Mesenchymal stem cell (in vitro differentiated cells and primary cell): ENCODE data around the gene SETD1A.
"Not testable (repeated sequence)": the region's sequence is repeated elsewhere in the genome, so short reads cannot be mapped to it uniquely, and the experiment has no call there.

ENCODE experiments used
- DNase-seq: peaks from one replicate; pipeline ENCODE4 v3.0.0-alpha.2; 2013
- H2AFZ ChIP-seq: one replicate; pipeline ENCODE4 v1.6.1; 2013; ENCODE audit warnings: low read depth, mild to moderate bottlenecking, control low read depth, inconsistent platforms, low read length, moderate library complexity
- H2AK5ac ChIP-seq: 2 replicates; pipeline ENCODE4 v1.6.1; 2013; ENCODE audit warnings: low read length, moderate library complexity, mild to moderate bottlenecking, inconsistent platforms; ENCODE audit not compliant: severe bottlenecking
- H2BK120ac ChIP-seq: one replicate; pipeline ENCODE4 v1.6.1; 2013; ENCODE audit warnings: low read depth, mild to moderate bottlenecking, inconsistent platforms, low read length, moderate library complexity
- H2BK12ac ChIP-seq, 2 experiments: one replicate each; pipeline ENCODE4 v1.6.1; 2013; ENCODE audit warnings: inconsistent platforms in 2 of 2, low read length in 2 of 2, mild to moderate bottlenecking in 2 of 2, moderate library complexity in 2 of 2, control low read depth in 1 of 2
- H2BK15ac ChIP-seq: one replicate; pipeline ENCODE4 v1.6.1; 2013; ENCODE audit warnings: mild to moderate bottlenecking, low read depth, inconsistent platforms; ENCODE audit not compliant: poor library complexity, severe bottlenecking
- H2BK5ac ChIP-seq: 2 replicates; pipeline ENCODE4 v1.6.1; 2013; ENCODE audit warnings: low read depth, mild to moderate bottlenecking, low read length, control low read depth, inconsistent platforms; ENCODE audit not compliant: poor library complexity, severe bottlenecking
- H3K14ac ChIP-seq, 2 experiments: one replicate each; pipeline ENCODE4 v1.6.1; 2013; ENCODE audit warnings: inconsistent platforms in 2 of 2, low read length in 2 of 2, control low read depth in 1 of 2, mild to moderate bottlenecking in 1 of 2, moderate library complexity in 1 of 2
- H3K18ac ChIP-seq, 2 experiments: one replicate each; pipeline ENCODE4 v1.6.1; 2013; ENCODE audit warnings: inconsistent platforms in 2 of 2, low read length in 2 of 2, control low read depth in 1 of 2, low read depth in 1 of 2, mild to moderate bottlenecking in 1 of 2
- H3K23ac ChIP-seq, 2 experiments: one replicate each; pipeline ENCODE4 v1.6.1; 2013; ENCODE audit warnings: inconsistent platforms in 2 of 2, low read length in 2 of 2, mild to moderate bottlenecking in 2 of 2, moderate library complexity in 2 of 2, control low read depth in 1 of 2
- H3K27ac ChIP-seq: 2 replicates; pipeline ENCODE4 v1.5.1; 2013; ENCODE audit warnings: mild to moderate bottlenecking, moderate library complexity, low read length, control low read depth, inconsistent platforms; ENCODE audit not compliant: poor library complexity, severe bottlenecking
- H3K27me3 ChIP-seq, 2 experiments: 2 replicates each; pipeline versions ENCODE4 v1.6.1 to v1.7.0; 2013; ENCODE audit warnings: low read length in 2 of 2, mild to moderate bottlenecking in 2 of 2, moderate library complexity in 2 of 2, control low read depth in 1 of 2, inconsistent platforms in 1 of 2; ENCODE audit not compliant: control insufficient read depth in 1 of 2, insufficient read depth in 1 of 2
- H3K36me3 ChIP-seq, 2 experiments: 2 replicates each; pipeline versions ENCODE4 v1.6.1 to v1.7.0; 2013; ENCODE audit warnings: low read length in 2 of 2, control low read depth in 1 of 2, inconsistent platforms in 1 of 2, low read depth in 1 of 2, mild to moderate bottlenecking in 1 of 2; ENCODE audit not compliant: insufficient read depth in 2 of 2, control insufficient read depth in 1 of 2
- H3K4ac ChIP-seq, 2 experiments: one replicate each; pipeline ENCODE4 v1.6.1; 2013; ENCODE audit warnings: inconsistent platforms in 2 of 2, low read length in 2 of 2, mild to moderate bottlenecking in 2 of 2, moderate library complexity in 2 of 2, control low read depth in 1 of 2, low read depth in 1 of 2
- H3K4me1 ChIP-seq: 2 replicates; pipeline ENCODE4 v1.6.1; 2013; ENCODE audit warnings: low read depth, low read length, control low read depth; ENCODE audit not compliant: control insufficient read depth, insufficient read depth
- H3K4me2 ChIP-seq: 2 replicates; pipeline ENCODE4 v1.6.1; 2013; ENCODE audit warnings: low read length, mild to moderate bottlenecking, inconsistent platforms; ENCODE audit not compliant: poor library complexity, severe bottlenecking
- H3K4me3 ChIP-seq, 2 experiments: 2 replicates each; pipeline versions ENCODE4 v1.5.1 to v1.7.0; 2013; ENCODE audit warnings: low read length in 2 of 2, mild to moderate bottlenecking in 2 of 2, control low read depth in 1 of 2, low read depth in 1 of 2; ENCODE audit not compliant: insufficient read depth in 1 of 2
- H3K79me1 ChIP-seq: replicated peaks from 2 replicates; pipeline ENCODE4 v1.6.1; 2013; ENCODE audit warnings: mild to moderate bottlenecking, control low read depth, low read length, inconsistent platforms; ENCODE audit not compliant: poor library complexity, severe bottlenecking
- H3K9ac ChIP-seq: 2 replicates; pipeline ENCODE4 v1.7.0; 2013; ENCODE audit warnings: mild to moderate bottlenecking, low read length, moderate library complexity
- H3K9me3 ChIP-seq: 2 replicates; pipeline ENCODE4 v1.7.0; 2013; ENCODE audit warnings: mild to moderate bottlenecking, low read length; ENCODE audit not compliant: control insufficient read depth
- H4K8ac ChIP-seq: one replicate; pipeline ENCODE4 v1.6.1; 2013; ENCODE audit warnings: inconsistent platforms, mild to moderate bottlenecking, low read length, moderate library complexity
- H4K91ac ChIP-seq: one replicate; pipeline ENCODE4 v1.6.1; 2013; ENCODE audit warnings: mild to moderate bottlenecking, low read length, inconsistent platforms
- WGBS: methylation state at CpG from one replicate; pipeline ENCODE4 v1.1.7; 2013; ENCODE audit warnings: mixed read lengths; 5-methylcytosine and 5-hydroxymethylcytosine counted together

SETD1A gene

DNA sequence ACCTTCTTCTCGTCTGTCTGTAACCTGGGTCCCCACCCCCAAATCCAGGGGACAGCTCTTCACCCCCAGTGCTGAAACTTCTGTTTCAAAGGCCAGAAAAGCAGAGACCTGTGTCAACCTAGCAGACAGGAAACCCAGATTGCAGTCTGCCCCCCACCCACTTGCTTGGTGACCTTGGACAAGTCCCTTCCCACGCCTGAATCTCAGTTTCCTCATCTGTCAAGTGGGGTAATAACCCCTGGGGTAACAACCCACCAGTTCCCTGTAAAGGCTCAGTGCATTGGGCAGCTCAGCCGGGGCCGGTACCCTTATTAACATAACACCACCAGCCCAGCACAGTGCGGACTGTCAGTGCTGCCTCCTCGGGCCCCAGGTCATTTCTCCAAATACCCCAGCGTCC lies 51.6 kb downstream of the SETD1A start:
- Histone ChIP-seq H3K18ac (no peak overlapping the region), H3K4ac (no peak overlapping the region), H3K79me1 (peaks cover 7% of the 10 kb centered on the region), H3K9me3 (no peaks in the 10 kb centered on the region), H3K36me3 (no peaks in the 10 kb centered on the region), H4K91ac (no peak overlapping the region), H2AFZ (no peak overlapping the region), H2AK5ac (peak overlapping the region; percentile 58), H3K23ac (no peak overlapping the region), H2BK12ac (no peak overlapping the region), H2BK15ac (peak overlapping the region; percentile 68), H3K14ac (no peak overlapping the region), H3K4me1 (peaks cover 34% of the 10 kb centered on the region), H3K27ac (no peak overlapping the region), H4K8ac (no peak overlapping the region), H3K4me2 (peak overlapping the region; percentile 28), H3K4me3 (peak overlapping the region in 1 of 2 experiments; percentile 78), H2BK120ac (no peak overlapping the region), H3K9ac (peak overlapping the region; percentile 72), H2BK5ac (no peak overlapping the region), H3K27me3 (peaks cover 5 to 17% of the 10 kb centered on the region in 2 experiments)
- WGBS, result 84% methylated on average over 7 of the region's 7 CpGs
- no peak for DNase-seq

DNA sequence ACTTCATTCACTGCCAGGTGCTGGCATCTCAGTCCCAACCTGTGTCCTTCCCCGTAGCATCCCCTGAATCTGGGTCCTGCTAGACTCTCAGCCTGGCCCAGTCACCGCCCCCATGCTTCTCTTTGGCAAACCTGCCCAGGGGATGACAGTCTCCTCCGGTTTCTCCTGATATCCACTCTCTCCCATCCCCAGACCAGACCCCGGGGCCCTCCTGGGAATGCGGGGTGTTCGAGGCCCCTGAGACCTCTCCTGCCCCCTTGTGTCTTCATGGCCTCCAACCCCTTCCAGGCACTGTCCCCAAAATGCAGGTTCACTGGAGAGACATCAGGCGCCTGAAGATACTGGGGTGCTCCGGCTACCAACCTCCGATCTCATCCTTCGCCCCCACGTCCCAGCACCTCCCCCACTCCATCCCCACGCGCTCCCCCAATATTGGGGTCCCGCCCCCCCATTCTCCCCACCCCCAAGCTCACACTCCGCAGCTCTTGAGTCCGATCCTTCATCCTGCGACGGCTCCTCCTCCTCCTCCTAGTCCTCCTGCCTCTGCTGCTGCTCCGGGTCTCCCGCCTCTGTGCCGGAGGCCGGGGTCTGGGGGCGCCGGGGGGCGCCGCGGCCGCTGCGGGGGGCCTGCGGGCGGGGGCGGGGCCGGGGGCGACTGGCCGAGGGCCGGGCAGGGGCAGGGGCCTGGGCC lies 52.5 kb downstream of the SETD1A start:
- Histone ChIP-seq H3K4me2 (peak overlapping the region; percentile 51), H3K27ac (no peak overlapping the region), H3K27me3 (peaks cover 5 to 17% of the 10 kb centered on the region in 2 experiments), H2BK5ac (no peak overlapping the region), H3K9ac (peak overlapping the region; percentile 72), H3K79me1 (peaks cover 2% of the 10 kb centered on the region), H2AFZ (no peak overlapping the region), H4K8ac (no peak overlapping the region), H3K36me3 (no peaks in the 10 kb centered on the region), H2AK5ac (no peak overlapping the region), H3K9me3 (no peaks in the 10 kb centered on the region), H3K18ac (no peak overlapping the region), H3K4ac (no peak overlapping the region), H3K14ac (no peak overlapping the region), H4K91ac (no peak overlapping the region), H3K4me1 (peaks cover 34% of the 10 kb centered on the region), H3K23ac (no peak overlapping the region), H3K4me3 (peak overlapping the region; percentile 59 to 78), H2BK15ac (no peak overlapping the region), H2BK12ac (no peak overlapping the region), H2BK120ac (no peak overlapping the region)
- DNase-seq, result no peak
- 41% methylated on average over 12 of the region's 36 CpGs for WGBS

DNA sequence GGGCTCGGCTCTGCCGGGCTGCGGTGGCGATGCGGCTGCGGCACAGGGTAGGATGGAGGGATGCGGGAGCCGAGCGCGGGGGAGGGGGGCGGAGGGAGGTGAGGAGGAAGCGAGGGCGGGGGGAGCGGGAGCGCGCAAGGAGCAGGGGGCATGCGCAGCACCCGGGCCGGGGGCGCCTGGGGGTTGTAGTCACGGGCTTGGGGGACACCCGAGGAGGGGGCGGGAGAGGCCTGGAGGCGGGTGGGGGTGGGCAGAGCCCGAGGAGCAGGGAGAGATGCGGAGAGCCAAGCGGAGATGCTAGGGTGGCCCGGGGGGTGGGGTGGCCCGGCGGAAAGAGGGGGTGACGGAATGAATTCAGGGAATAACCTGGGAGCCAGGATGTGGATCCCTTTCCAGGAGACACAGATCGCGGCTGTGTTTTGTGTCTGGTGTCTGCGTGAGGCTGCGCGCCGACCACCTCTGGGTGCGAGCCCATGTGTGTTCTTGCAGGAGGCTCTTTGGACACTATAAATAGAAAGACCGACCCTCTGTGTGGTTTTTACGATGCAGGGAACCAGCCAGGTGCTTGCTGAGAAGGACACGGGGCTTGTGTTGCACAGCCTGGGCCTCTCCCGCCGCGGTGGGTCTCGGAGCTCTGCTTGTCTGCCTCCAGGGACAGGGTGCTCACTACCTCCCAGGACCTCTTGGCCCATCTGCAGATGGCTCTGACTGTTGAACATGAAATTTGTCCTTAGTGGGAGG lies 53.2 kb downstream of the SETD1A start, which contains the start of gene STX1B:
Gene STX1B, minus strand, starts transcription at position 54 of the 741 bp plus-strand sequence. CDS start 242 bp downstream, outside the sequence.
- 24% methylated on average over 27 of the region's 45 CpGs for WGBS
- Histone ChIP-seq H3K27ac (no peak within 1 kb of the TSS), H2BK12ac (no peak within 1 kb of the TSS)

DNA sequence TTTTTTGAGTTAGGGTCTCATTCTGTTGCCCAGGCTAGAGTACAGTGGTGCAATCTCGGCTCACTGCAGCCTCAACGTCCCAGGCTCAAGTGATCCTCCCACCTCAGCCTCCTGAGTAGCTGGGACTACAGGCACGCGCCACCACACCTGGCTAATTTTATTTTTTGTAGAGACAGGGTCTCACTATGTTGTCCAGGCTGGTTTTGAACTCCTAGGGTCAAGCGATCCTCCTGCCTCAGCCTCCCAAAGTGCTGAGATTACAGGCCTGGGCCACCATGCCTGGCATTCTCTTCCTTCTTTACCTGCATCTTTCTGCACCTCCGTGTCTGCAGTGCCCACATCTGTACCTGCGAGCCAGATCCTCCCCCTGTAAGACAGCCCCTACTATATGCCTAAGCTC lies 54.3 kb downstream of the SETD1A start:
- not testable (repeated sequence) for H3K9me3 ChIP-seq, H4K91ac ChIP-seq, H2BK12ac ChIP-seq, H2AK5ac ChIP-seq, H3K4me2 ChIP-seq, H3K79me1 ChIP-seq, H2BK15ac ChIP-seq, DNase-seq, H2BK120ac ChIP-seq, H3K4me3 ChIP-seq, H2AFZ ChIP-seq, H3K9ac ChIP-seq, H3K27ac ChIP-seq, H3K14ac ChIP-seq, H2BK5ac ChIP-seq, H3K23ac ChIP-seq, H4K8ac ChIP-seq, H3K18ac ChIP-seq, H3K4ac ChIP-seq, H3K36me3 ChIP-seq
- Histone ChIP-seq H3K27me3 (peaks cover 5 to 17% of the 10 kb centered on the region in 2 experiments), H3K4me1 (peaks cover 34% of the 10 kb centered on the region)
- WGBS, result 86% methylated on average over 7 of the region's 7 CpGs

More for the DNA sequence above, 53.2 kb downstream of the SETD1A start, which contains the start of gene STX1B:
- no peak for DNase-seq
- Histone ChIP-seq H3K9me3 (no peaks in the 10 kb centered on the region), H3K36me3 (no peaks in the 10 kb centered on the region), H3K79me1 (peaks cover 2% of the 10 kb centered on the region), H3K14ac (no peak within 1 kb of the TSS), H2AFZ (no peak within 1 kb of the TSS), H2BK5ac (no peak within 1 kb of the TSS), H3K9ac (peak within 1 kb of the TSS; percentile 72), H3K4me1 (peaks cover 34% of the 10 kb centered on the region), H4K8ac (no peak within 1 kb of the TSS), H3K4me3 (peak within 1 kb of the TSS; percentile 59 to 78), H3K27me3 (peaks cover 5 to 17% of the 10 kb centered on the region in 2 experiments), H2BK120ac (no peak within 1 kb of the TSS), H3K23ac (no peak within 1 kb of the TSS), H3K4ac (no peak within 1 kb of the TSS), H4K91ac (no peak within 1 kb of the TSS), H2AK5ac (no peak within 1 kb of the TSS), H2BK15ac (no peak within 1 kb of the TSS), H3K18ac (no peak within 1 kb of the TSS), H3K4me2 (peak within 1 kb of the TSS; percentile 51)
